HG03520 (cell line): Measurements from ENCODE around the gene LTB.

Experiments used
- ATAC-seq: cut with Tn5 transposase; IDR thresholded peaks from one replicate; pipeline ENCODE4 v1.9.1; 2021; ENCODE audit warnings: mild to moderate bottlenecking, moderate library complexity; ENCODE audit not compliant: unreplicated experiment

The LTB gene

GRCh38 chr6:31582230-31582643 is at the start of gene LTB:
TSS of gene LTB (minus strand) at chr6:31582424. CDS start at chr6:31582417, 7 bp downstream.
- ATAC-seq = no peak

- ATAC-seq = no peak
Observed at GRCh38 chr6:31631681-31632278, 49.6 kb upstream of the LTB start.

DNA sequence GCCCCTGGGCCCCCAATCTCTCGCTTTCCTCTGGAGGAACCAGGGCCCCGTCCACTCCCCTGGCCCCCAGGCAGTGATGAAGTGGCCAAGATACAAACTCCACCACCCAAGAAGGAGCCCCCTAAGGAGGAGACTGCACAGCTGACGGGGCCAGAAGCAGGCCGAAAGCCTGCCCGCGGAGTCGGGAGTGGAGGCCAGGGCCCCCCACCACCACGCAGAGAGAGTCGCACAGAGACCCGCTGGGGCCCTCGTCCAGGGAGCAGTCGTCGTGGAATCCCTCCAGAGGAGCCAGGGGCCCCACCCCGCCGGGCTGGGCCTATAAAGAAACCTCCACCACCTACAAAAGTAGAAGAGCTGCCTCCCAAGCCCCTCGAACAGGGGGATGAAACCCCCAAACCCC is 49.0 kb upstream of the LTB start:
- ATAC-seq = no peak

DNA sequence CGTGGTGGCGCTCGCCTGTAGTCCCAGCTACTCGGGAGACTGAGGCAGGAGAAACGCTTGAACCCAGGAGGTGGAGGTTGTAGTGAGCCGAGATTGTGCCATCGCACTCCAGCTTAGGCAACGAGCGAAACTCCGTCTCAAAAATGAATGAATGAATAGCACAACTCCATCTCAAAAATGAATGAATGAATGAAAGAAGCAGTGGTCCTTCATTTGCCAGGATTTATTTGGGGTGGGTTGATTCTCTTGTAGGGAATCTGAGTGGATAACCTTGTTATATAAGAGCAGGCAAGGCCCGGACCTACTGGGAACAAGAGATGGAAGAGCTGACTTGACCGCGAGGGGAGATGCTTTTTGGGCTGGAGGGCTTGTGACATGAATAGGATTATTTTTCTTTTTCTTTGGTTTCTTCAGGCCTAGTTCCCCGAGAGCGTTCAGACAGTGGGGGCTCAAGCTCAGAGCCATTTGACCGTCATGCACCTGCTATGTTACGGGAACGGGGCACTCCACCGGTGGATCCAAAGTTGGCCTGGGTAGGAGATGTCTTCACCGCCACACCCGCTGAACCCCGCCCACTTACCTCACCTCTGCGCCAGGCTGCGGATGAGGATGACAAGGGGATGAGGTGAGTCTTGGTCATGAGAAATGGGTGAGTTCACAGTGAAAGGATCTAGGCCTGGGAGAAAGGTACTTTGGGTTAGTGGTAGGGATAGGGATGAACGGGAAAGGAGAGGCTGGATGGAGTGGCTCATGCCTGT is 48.1 kb upstream of the LTB start:
- no peak for ATAC-seq

DNA sequence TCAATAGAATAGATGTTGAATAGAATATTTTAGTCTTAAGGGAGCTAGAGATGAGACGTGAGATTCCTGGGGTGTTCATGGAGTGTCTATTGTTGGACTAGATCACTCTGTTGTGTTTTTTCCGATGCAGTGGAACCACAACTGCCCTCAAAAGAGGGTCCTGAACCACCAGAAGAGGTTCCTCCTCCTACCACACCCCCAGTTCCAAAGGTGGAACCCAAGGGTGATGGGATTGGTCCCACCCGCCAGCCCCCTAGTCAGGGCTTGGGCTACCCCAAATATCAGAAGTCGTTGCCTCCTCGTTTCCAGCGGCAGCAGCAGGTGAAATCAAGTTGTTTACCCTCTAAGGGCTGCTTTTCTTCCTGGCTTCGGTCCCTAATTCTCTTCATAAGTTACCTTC is 46.8 kb upstream of the LTB start:
- no peak for ATAC-seq

DNA sequence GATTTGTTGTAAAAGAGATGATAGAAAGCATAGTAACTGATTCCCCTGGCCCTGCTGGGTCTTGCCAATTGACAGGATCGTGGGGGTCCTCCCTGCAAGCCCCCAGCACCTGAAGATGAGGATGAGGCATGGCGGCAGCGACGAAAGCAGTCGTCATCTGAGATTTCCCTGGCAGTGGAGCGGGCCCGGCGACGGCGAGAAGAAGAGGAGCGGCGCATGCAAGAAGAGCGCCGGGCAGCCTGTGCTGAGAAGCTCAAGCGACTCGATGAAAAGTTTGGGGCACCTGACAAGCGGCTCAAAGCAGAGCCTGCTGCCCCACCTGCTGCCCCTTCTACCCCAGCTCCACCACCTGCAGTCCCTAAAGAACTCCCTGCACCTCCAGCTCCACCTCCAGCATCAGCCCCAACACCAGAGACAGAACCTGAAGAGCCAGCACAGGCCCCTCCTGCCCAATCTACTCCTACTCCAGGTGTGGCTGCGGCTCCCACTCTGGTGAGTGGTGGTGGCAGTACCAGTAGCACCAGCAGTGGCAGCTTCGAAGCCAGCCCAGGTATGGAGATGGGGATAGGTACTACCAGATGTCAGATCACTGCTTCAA is 45.6 kb upstream of the LTB start:
- no peak for ATAC-seq

DNA sequence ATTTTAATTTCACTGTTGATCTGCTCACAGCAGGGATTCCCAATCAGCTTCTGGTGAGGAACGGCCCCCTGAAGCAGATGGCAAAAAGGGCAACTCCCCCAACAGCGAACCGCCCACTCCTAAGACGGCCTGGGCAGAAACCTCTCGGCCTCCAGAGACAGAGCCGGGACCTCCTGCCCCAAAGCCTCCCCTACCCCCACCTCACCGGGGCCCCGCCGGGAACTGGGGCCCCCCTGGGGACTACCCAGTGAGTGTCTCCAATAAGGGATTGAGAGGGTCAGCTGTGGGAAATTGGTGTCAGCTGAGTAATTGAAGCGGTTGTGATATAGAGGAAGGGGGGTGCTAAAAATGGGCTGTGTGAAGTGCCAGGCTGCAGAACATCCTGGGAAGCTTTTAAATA is 44.7 kb upstream of the LTB start:
- ATAC-seq = no peak

DNA sequence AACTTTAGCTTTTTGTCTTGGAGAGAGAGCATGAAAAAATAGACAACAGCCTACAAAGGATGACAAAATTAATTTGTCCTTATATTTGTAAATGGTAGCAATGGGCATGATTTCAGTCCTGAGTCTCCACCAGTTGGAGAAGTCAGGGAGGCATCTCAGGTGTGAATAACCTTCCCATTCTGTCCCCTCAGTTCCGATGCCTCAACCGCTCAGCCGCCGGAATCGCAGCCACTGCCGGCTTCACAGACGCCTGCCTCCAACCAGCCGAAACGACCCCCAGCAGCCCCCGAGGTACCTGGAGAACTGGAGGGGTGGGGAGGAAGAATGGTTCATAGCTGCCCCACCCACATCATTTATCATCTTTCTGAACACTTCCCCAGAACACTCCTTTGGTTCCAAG is 41.8 kb upstream of the LTB start:
- no peak for ATAC-seq

- ATAC-seq = no peak
Observed at GRCh38 chr6:31622684-31623091, 40.5 kb upstream of the LTB start.

GRCh38 chr6:31621991-31622390 is 39.8 kb upstream of the LTB start:
- ATAC-seq = no peak

DNA sequence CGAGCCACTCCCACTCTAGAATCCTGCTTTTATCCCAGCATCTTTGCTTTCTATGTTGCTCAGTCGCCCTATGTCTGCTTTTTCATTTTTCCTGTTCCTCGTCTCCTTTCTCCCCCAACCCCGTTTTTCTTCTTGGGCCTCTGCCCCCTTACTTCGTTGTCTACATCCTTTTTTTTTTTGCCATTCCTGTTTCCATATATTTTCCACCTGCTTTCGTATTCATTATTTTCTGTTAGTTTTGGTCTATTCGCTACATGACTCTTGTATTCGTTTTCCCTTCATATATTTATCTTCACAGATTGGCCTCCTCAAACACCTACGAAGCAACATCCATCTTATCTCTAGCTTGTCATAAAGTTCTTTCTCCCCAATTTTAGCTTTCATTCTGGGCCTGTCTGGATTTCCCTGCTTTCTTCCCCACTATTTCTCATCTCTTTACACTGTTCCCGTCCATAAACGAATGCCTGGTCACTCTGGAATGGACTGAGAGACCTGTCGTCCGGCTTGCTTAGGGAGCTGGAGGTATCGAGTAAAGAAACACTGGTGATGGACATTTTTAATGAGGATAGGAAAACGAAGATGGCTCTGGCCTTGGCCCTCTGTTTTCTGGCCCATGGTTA is 39.2 kb upstream of the LTB start:
- ATAC-seq = no peak

- ATAC-seq = peak; percentile 37
Observed at GRCh38 chr6:31620586-31621319, 38.5 kb upstream of the LTB start, which contains the start of gene PRRC2A. TSS of gene PRRC2A (plus strand) at chr6:31620715. CDS start at chr6:31622790, 2,075 bp downstream.

GRCh38 chr6:31619805-31620585 is 37.8 kb upstream of the LTB start:
- peak; percentile 67 for ATAC-seq

DNA sequence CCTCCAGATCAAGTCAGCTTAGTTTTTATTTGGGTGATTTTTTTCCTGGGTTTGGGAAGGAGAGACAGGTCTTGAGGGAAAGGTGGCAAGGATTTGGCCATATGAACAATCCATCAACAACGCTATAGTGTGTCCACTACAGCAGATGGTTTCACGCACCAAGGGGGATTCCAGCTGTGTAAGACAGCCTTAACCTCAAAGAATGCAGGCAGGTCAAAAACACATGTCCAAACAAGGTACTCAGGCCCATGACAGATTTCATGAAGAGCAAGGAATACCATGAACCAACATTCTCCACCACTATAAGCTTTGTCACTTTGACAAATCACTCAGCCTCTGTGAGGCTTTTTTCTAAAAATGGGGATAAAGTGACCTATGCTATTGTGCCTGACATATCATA is 34.8 kb upstream of the LTB start:
- ATAC-seq = no peak

DNA sequence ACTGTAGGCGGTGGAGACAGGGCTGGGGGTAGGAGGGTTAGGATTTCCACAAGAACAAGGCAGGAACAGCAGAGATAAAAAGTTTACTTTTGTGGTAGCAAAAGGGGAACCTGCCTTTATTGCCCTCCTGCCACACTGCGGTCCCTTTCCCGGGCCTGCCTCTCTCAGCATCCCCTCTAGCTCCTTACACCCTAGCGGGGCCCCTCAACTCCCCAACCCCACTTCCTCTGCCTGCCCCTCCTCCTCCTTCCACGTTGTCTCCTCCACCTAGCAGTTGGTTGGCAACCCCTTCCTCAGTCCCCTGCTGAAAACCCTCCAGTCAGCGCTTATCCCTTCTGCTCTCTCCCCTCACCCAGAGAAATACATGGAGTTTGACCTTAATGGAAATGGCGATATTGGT is 33.5 kb upstream of the LTB start:
- no peak for ATAC-seq

- ATAC-seq = no peak
Observed at GRCh38 chr6:31614684-31615578, 32.7 kb upstream of the LTB start, which contains the start of gene AIF1. TSS of gene AIF1 (plus strand) at chr6:31615234. CDS start at chr6:31615330, 96 bp downstream.

DNA sequence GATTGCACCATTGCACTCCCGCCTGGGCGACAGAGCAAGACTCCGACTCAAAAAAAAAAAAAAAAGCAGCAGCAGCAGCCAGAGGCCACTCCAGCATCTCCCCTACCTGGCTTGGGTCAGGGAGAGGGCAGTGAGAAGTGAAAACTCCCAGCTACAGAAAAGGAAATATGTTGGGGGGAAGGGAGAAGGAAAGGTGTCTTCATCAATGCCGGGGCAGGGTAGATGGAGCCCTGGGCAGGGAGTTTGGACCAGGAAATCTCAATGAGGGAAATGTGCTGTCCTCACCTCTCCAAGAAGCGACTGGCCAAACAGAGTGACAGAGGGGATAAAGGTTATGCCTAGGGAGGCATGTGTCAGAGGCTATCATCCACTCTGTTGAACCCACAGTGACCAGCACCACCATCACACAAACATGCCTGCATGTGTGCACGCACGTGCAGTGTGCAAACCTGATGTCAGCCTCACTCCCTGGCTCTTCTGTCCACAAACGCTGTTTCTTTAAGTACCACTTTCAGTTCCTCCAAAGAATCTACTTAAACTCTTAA is 31.9 kb upstream of the LTB start:
- no peak for ATAC-seq

GRCh38 chr6:31610968-31611367 is 28.7 kb upstream of the LTB start:
- ATAC-seq = no peak
